GM18951 (cell line): ENCODE results near the gene TCEAL9.
"Not testable (repeated sequence)": the region's sequence is repeated elsewhere in the genome, so short reads cannot be mapped to it uniquely, and the experiment has no call there.

Source experiments
- POLR2A ChIP-seq: IDR thresholded peaks from 4 replicates; pipeline ENCODE4 v1.6.1; 2011; ENCODE audit warnings: mild to moderate bottlenecking; ENCODE audit not compliant: insufficient read length, insufficient read depth; ENCODE audit errors: extremely low read depth
- in situ Hi-C: fragments of 300-500 bp; cut with MboI; formaldehyde crosslinking; loops from one replicate; pipeline ENCODE4 v1.12.0; 2022; ENCODE audit warnings: low sequenced_read_pairs, mixed read lengths, inconsistent platforms; ENCODE audit not compliant: unreplicated experiment

Gene TCEAL9

DNA sequence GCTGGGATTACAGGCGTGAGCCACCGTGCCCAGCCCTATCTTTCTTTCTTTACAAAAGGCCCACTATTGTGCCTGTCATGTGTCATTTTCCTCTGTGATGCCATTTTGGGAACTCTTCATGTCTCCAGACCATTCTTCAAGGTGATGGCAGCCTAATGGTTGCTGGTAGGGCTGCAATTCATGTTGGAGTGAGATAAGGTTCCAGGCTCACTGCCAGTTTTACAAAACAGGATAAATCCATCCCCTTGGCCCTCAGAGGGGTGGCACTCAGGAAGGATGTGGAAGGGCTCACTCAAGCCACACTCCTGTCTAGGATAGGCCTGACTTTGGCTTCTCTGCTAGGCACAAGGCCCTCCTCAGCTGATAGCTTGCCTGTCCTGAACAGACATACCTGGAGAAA, 3.8 kb downstream of the TCEAL9 start:
- in situ Hi-C loops = no loop called here

GRCh38 chrX:103360916-103361315, 4.6 kb downstream of the TCEAL9 start:
- no peak for TF ChIP-seq POLR2A
- in situ Hi-C loops = no loop called here

More for the DNA sequence above, 3.8 kb downstream of the TCEAL9 start:
- no peak for TF ChIP-seq POLR2A

DNA sequence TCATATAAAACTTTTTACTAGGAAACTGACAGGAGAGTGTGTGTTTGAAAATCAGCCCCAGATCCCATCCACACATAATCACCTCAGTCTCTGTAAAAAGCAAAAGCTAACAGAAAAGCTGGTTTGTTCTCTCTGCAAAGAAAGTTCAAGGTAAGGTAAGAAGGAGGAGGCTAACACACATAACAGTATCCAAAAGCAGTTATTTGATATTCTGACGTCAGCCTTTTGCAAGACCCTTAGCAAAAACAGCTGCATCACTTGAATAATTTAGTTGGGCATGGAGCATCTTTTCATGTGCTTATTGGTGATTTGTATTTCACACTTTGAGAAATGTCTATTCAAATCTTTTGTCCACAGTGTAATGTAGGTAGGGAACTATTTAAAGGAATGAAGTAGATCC, 5.5 kb downstream of the TCEAL9 start:
- in situ Hi-C loops = no loop called here

GRCh38 chrX:103362474-103362873, 6.2 kb downstream of the TCEAL9 start:
- in situ Hi-C loops = no loop called here
- no peak for TF ChIP-seq POLR2A

More for the DNA sequence above, 5.5 kb downstream of the TCEAL9 start:
- no peak for TF ChIP-seq POLR2A

DNA sequence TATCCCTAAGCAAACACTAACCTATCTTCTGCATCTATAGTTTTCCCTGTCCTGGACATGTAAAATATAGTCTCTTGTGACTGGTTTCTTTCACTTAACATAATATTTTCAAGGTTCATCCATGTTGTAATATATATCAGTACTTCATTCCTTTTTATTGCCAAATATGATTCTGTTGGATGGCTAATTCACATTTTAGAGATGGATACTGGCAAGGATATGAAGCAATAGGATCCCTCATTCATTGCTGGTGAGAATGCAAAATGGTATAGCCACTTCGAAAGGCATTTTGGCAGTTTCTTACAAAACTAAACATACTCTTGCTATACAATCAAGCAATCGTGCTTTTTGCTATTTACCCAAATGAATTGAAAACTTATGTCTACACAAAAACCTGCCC, 6.7 kb downstream of the TCEAL9 start:
- no peak for TF ChIP-seq POLR2A
- in situ Hi-C loops = no loop called here

- in situ Hi-C loops = no loop called here
Measured at GRCh38 chrX:103367502-103367901, 11.2 kb downstream of the TCEAL9 start.

GRCh38 chrX:103369479-103369878, 13.2 kb downstream of the TCEAL9 start:
- no peak for TF ChIP-seq POLR2A

More at GRCh38 chrX:103367502-103367901, 11.2 kb downstream of the TCEAL9 start:
- TF ChIP-seq POLR2A = no peak

GRCh38 chrX:103372886-103373285, 16.6 kb downstream of the TCEAL9 start:
- TF ChIP-seq POLR2A = no peak

More at GRCh38 chrX:103369479-103369878, 13.2 kb downstream of the TCEAL9 start:
- in situ Hi-C loops = no loop called here

DNA sequence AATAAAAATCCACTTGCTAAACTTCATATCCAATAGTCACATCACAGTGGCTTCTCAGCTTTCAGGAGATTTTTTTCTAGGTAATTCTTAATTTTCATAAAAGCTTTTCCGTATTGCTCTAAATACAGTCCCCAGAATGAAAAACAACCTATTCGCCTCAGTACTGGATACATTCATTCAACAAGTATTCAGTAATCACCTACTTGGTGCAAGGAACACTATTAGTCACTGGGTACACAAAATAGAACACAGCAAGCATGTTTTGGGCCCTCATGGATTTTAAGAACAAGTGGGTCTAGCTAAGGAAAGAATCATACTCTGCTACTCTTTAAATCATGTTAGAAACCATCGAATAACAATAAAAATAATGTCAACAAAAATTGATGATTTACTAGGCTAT, 17.3 kb downstream of the TCEAL9 start:
- TF ChIP-seq POLR2A = no peak
- in situ Hi-C loops = no loop called here

More at GRCh38 chrX:103372886-103373285, 16.6 kb downstream of the TCEAL9 start:
- in situ Hi-C loops = no loop called here

GRCh38 chrX:103376118-103376978, 20.0 kb downstream of the TCEAL9 start, which contains the start of gene BEX3:
TSS of gene BEX3 (plus strand) at chrX:103376538. CDS start at chrX:103377522, 984 bp downstream.
- TF ChIP-seq POLR2A = no peak
- in situ Hi-C loops = no loop called here

DNA sequence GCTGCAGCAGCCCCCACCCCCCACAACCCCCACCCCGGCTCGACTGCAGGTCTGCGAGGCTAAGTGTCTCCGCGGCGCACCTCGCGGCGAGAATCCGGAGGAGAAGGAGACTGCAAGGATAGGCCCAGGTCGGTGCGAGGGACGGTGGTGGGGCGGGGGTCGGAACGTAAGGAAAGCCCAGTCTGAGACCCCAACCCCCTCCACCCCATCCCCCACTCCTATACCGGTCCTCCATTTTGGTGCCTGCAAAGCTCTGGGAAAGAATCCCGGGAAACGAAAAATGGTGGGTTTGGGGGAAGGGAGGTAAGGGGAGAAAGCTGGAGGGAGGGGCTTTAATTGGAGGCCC, 20.6 kb downstream of the TCEAL9 start:
- TF ChIP-seq POLR2A = no peak
- in situ Hi-C loops = no loop called here

DNA sequence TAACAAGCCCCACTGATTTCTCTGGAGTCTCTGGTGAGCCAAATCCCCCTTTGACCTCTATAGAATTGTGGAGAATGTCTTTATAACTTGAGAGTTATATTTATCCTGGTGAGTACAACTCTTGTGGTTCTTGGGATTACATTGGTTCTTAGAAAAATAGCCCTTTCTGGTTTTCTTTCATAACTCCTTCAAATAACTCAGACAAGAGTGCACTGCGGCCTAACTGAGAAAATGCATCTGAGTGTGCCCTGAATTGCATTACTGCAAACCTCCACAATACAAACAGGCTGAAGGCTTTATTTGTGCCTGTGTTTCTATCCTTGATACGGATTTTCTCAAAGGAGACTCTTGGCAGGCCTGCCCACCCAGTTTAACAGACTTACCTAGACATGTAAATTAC, 22.7 kb downstream of the TCEAL9 start:
- in situ Hi-C loops = no loop called here

GRCh38 chrX:103382877-103383276, 26.6 kb downstream of the TCEAL9 start:
- no peak for TF ChIP-seq POLR2A
- in situ Hi-C loops = no loop called here

More for the DNA sequence above, 22.7 kb downstream of the TCEAL9 start:
- no peak for TF ChIP-seq POLR2A

DNA sequence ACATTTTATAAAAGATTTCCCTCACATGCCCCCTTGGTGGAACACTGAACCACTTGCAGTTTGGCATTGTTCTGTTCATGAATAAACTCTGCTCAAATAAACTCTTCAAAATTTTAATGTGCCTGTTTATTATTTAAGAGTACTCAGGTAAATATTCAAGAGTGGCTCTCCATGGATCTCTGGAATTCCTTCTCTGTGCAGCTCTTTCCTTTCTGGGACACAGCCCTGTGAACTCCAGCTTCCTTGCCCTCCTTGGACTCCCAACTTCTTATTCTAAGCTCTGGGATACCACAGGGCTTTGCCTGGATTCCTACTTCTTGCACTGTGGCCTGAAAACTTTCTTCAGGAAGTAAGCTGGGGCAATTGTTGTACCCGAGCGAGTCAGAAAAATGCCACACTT, 28.4 kb downstream of the TCEAL9 start:
- in situ Hi-C loops = no loop called here
- no peak for TF ChIP-seq POLR2A

- in situ Hi-C loops = not testable (repeated sequence)
Measured at GRCh38 chrX:103385283-103385830, 29.1 kb downstream of the TCEAL9 start.
